ENCODE results near the gene ERICH2. TPM values are rescaled to one million over a fixed set of nuclear protein-coding genes. Genes with fewer than 3 reads are reported as not detected.

Gene ERICH2
- total RNA-seq, 1 donor from 2014 or later: 0.82 TPM

- Histone ChIP-seq H3K9me3 (replicated peaks) (no peaks in the 10 kb centered on the region), H3K4me1 (no peaks in the 10 kb centered on the region), H3K4me3 (no peak overlapping the region), H3K36me3 (no peaks in the 10 kb centered on the region), H3K27me3 (ENCODE audit: low read depth) (peaks cover 70% of the 10 kb centered on the region), H3K27ac (replicated peaks) (no peak overlapping the region)
- TF ChIP-seq, protein P1, sequence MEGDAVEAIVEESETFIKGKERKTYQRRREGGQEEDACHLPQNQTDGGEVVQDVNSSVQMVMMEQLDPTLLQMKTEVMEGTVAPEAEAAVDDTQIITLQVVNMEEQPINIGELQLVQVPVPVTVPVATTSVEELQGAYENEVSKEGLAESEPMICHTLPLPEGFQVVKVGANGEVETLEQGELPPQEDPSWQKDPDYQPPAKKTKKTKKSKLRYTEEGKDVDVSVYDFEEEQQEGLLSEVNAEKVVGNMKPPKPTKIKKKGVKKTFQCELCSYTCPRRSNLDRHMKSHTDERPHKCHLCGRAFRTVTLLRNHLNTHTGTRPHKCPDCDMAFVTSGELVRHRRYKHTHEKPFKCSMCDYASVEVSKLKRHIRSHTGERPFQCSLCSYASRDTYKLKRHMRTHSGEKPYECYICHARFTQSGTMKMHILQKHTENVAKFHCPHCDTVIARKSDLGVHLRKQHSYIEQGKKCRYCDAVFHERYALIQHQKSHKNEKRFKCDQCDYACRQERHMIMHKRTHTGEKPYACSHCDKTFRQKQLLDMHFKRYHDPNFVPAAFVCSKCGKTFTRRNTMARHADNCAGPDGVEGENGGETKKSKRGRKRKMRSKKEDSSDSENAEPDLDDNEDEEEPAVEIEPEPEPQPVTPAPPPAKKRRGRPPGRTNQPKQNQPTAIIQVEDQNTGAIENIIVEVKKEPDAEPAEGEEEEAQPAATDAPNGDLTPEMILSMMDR (IDR thresholded peaks at IDR 0.05; ENCODE audit: borderline replicate concordance): no peak
- intact Hi-C loops (cut with micrococcal nuclease): no loop called here
- DNase-seq: no peak
Observed at GRCh38 chr2:170806548-170806947, 36.4 kb downstream of the ERICH2 start.

DNA sequence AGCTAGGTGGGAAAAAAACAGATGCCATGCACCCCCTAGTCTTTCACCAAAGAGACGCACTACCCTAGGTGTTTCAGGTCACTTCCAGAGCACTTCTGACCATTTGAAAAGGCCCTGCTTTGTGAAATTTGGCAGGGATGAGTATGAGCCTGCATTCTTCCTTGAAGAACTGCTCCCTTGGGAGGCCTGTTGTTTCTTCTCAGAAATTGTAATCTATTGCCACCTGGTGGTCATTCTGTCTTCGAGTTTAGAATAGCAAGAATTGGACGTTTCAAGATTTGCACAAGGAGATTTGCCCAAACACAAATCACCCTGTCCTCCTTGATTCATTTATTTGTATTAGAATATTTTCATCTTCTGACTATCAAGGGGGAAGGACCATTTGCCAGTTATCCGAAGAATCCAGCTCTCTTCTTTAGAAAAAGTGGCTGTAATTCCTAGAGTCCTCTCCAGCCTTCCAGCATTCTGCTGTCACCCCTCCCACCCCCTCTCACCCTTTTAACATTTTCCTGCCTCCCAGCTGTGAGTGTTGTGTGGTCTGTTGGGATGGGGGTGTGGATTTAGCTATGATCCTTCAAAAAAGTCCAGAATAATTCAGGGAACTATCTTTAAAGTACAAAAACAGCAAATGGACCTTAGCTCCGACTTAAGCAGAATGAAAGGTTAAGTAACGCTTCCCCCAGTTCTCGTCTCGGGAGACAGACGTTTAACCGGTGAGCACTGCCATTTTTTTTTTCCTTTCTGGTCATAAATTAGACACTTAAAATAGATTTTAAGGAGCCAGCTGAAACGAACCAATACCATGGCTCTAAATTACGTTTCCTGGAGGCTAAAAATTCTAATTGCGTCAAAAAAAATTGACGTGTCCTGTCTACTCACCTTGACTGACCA is 42.8 kb downstream of the ERICH2 start:
- peaks cover 97% of the 10 kb centered on the region for H3K27me3 ChIP-seq (ENCODE audit: low read depth)
- no peaks in the 10 kb centered on the region for H3K36me3 ChIP-seq
- H3K4me1 ChIP-seq: peaks cover 42% of the 10 kb centered on the region
- intact Hi-C loops (cut with micrococcal nuclease): loop anchor here (5.0 to 10.0 kb wide), 3 partner anchors 326 to 448 kb away; no protein-coding TSS in a partner anchor
- TF ChIP-seq, protein P1 (IDR thresholded peaks at IDR 0.05; ENCODE audit: borderline replicate concordance): peak; percentile 81
- no peak for DNase-seq
- no peak overlapping the region for H3K27ac ChIP-seq (replicated peaks)
- no peak overlapping the region for H3K4me3 ChIP-seq
- no peaks in the 10 kb centered on the region for H3K9me3 ChIP-seq (replicated peaks)

DNA sequence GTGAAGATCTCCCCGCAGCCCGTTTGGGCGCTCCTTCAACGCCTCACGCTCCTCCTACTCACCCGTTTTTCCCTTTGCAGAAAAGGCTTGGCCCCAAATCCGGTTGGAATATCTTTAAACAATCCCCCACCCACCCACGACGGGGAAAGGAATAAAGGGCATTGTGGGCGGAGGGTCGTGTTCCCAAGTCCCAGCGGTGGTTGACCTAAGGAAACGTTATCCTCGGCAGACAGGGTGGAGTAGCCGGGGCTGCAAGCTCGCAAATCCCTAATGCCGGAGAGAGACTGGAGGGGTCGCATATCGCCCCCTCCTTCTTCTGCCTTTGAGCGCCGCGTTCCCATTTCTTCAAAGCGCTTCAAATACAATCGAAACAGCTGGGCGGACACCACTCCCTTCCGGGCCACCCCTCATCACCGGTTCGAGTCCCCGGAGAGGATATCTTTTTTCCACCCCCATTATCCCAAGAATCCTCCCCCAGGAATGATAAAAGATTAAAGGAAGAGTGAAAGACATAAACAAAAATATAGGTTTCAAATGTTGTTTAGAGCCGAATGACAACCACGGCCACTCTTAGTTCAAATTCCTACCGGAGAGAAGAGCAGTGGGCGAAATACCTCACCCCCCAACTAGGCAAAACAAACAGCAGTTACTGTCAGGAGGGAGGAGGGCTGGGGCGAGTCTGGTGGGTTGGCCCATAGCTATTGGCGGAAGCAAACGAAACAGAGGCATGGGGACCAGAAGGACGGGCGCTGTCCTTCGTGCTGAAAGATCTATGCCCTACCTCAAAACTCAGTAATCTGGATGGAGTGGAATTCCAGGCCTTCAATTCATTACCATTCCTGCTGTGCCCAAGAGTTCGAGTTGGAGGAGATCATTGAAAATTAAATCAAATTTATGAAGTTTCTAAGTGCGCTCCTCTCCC is 43.7 kb downstream of the ERICH2 start:
- H3K27ac ChIP-seq (replicated peaks): no peak overlapping the region
- H3K4me1 ChIP-seq: peaks cover 51% of the 10 kb centered on the region
- no peak for DNase-seq
- TF ChIP-seq, protein P1 (IDR thresholded peaks at IDR 0.05; ENCODE audit: borderline replicate concordance): no peak
- no peaks in the 10 kb centered on the region for H3K36me3 ChIP-seq
- H3K4me3 ChIP-seq: no peak overlapping the region
- peaks cover 97% of the 10 kb centered on the region for H3K27me3 ChIP-seq (ENCODE audit: low read depth)
- intact Hi-C loops (cut with micrococcal nuclease): loop anchor here (5.0 to 10.0 kb wide), 3 partner anchors 327 to 449 kb away; no protein-coding TSS in a partner anchor
- H3K9me3 ChIP-seq (replicated peaks): no peaks in the 10 kb centered on the region

DNA sequence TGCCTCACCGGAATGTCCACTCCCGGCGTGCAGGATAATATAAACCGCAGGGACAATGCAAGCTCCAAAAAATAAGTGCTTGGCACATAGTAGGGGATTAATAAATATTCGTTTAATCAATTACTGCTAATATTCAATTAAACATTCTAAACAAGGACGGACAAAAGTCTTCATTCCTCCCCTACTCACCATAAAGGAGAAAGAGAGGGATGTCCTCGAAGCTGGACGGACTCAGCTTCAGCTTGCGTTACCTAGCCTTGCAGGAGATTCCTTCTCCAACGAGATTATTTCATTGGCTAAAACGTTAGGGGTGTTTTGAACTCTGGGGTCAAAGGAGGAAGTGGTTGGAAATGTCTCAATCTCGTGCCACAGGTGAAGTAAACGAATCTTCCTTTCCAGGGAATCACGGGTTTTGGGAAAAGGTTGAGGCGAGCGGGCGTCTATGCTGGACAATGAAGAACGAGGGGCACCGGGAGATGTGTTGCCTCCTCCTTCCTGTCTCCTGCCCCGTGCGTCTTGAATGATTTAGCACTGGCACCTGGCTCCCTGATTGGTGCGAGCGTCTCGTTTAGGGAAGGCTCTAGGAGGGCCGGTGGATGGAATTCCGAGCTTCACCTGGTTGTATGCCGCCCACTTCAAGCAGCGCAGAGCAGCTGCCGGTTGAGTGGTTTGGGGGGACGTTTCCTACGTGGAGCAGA is 44.5 kb downstream of the ERICH2 start:
- Histone ChIP-seq H3K27me3 (ENCODE audit: low read depth) (peaks cover 97% of the 10 kb centered on the region), H3K4me1 (peaks cover 52% of the 10 kb centered on the region), H3K27ac (replicated peaks) (no peak overlapping the region), H3K9me3 (replicated peaks) (no peaks in the 10 kb centered on the region), H3K36me3 (no peaks in the 10 kb centered on the region), H3K4me3 (no peak overlapping the region)
- TF ChIP-seq, protein P1 (IDR thresholded peaks at IDR 0.05; ENCODE audit: borderline replicate concordance): no peak
- intact Hi-C loops (cut with micrococcal nuclease): loop anchor here (5.0 to 10.0 kb wide), 3 partner anchors 327 to 450 kb away; no protein-coding TSS in a partner anchor
- no peak for DNase-seq

DNA sequence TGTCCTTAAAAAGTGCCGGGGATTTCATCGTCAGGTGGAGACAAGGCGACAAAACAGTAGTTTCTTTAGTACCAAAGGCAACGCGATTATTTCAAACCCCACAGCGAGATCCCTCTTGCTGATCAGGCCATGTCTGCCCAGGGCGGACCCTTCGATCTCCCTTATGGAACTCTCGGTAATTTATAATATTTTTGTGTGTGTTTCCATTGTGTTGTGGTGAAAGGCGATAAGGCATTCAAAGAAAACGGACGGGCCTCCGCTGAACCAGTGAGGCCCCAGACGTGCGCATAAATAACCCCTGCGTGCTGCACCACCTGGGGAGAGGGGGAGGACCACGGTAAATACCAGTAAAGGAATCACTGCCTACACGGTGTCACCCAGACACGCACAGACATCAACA is 45.1 kb downstream of the ERICH2 start:
- Histone ChIP-seq H3K27ac (replicated peaks) (no peak overlapping the region), H3K36me3 (no peaks in the 10 kb centered on the region), H3K27me3 (ENCODE audit: low read depth) (peaks cover 97% of the 10 kb centered on the region), H3K4me3 (peak overlapping the region; percentile 59), H3K9me3 (replicated peaks) (no peaks in the 10 kb centered on the region), H3K4me1 (peaks cover 59% of the 10 kb centered on the region)
- intact Hi-C loops (cut with micrococcal nuclease): loop anchor here (10.0 kb wide), 2 partner anchors 411 to 451 kb away; no protein-coding TSS in a partner anchor
- TF ChIP-seq, protein P1 (IDR thresholded peaks at IDR 0.05; ENCODE audit: borderline replicate concordance): no peak
- DNase-seq: no peak

Measured in left ventricle myocardium inferior (tissue), 1 donor.